Inflammatory macrophage treated with lipopolysaccharide for 4 hours (primary cell): ENCODE measurements around the gene C5AR2.
"Not testable (repeated sequence)": the region's sequence is repeated elsewhere in the genome, so short reads cannot be mapped to it uniquely, and the experiment has no call there.

Source experiments
- DNase-seq: peaks from one replicate; pipeline ENCODE4 v3.0.0-alpha.2; 2020

Gene C5AR2

GRCh38 chr19:47363758-47364531 lies 32.0 kb downstream of the C5AR2 start:
- DNase-seq, result peak; percentile 91

- not testable (repeated sequence) for DNase-seq
These were observed 33.5 kb downstream of the C5AR2 start for GRCh38 chr19:47365455-47365854.

- peak; percentile 87 for DNase-seq
These were observed 38.2 kb downstream of the C5AR2 start for GRCh38 chr19:47370045-47370611.

- DNase-seq, result no peak
These were observed 39.3 kb downstream of the C5AR2 start for GRCh38 chr19:47371261-47371660.

- no peak for DNase-seq
These were observed 40.6 kb downstream of the C5AR2 start for GRCh38 chr19:47372603-47373002.

- no peak for DNase-seq
These were observed 41.6 kb downstream of the C5AR2 start for GRCh38 chr19:47373246-47374240.

- DNase-seq, result no peak
These were observed 43.1 kb downstream of the C5AR2 start for GRCh38 chr19:47374876-47375693.

GRCh38 chr19:47375694-47376588 lies 44.0 kb downstream of the C5AR2 start:
- DNase-seq, result no peak

GRCh38 chr19:47376589-47377144 lies 44.7 kb downstream of the C5AR2 start:
- DNase-seq, result peak; percentile 21

GRCh38 chr19:47377208-47377701 lies 45.3 kb downstream of the C5AR2 start:
- no peak for DNase-seq

GRCh38 chr19:47377801-47378200 lies 45.8 kb downstream of the C5AR2 start:
- DNase-seq, result no peak

GRCh38 chr19:47378246-47378645 lies 46.3 kb downstream of the C5AR2 start:
- DNase-seq, result no peak

GRCh38 chr19:47379381-47379938 lies 47.5 kb downstream of the C5AR2 start:
- no peak for DNase-seq

GRCh38 chr19:47380559-47380958 lies 48.6 kb downstream of the C5AR2 start:
- no peak for DNase-seq

GRCh38 chr19:47381121-47381520 lies 49.1 kb downstream of the C5AR2 start:
- DNase-seq, result no peak

GRCh38 chr19:47381653-47382279 lies 49.8 kb downstream of the C5AR2 start:
- peak; percentile 68 for DNase-seq

- not testable (repeated sequence) for DNase-seq
These were observed 51.9 kb downstream of the C5AR2 start for GRCh38 chr19:47383890-47384289.

- DNase-seq, result not testable (repeated sequence)
These were observed 52.6 kb downstream of the C5AR2 start for GRCh38 chr19:47384533-47384932.

- DNase-seq, result not testable (repeated sequence)
These were observed 54.6 kb downstream of the C5AR2 start for GRCh38 chr19:47386582-47386981.

GRCh38 chr19:47387623-47388022 lies 55.6 kb downstream of the C5AR2 start:
- not testable (repeated sequence) for DNase-seq
